HEK293 (cell line): ENCODE data around the gene PRSS22.

Experiments used
- GLIS1 ChIP-seq: fragments of 450-650 bp; formaldehyde crosslinking; IDR thresholded peaks from 2 replicates; pipeline ENCODE4 v1.5.1; 2016; ENCODE audit warnings: missing biosample characterization, missing genetic modification characterization
- KLF9 ChIP-seq: fragments of 450-650 bp; formaldehyde crosslinking; IDR thresholded peaks from 2 replicates; pipeline ENCODE4 v1.5.1; 2016; ENCODE audit warnings: missing biosample characterization, missing genetic modification characterization, low read depth
- ZEB2 ChIP-seq: fragments of 450-650 bp; formaldehyde crosslinking; IDR thresholded peaks from 2 replicates; pipeline ENCODE4 v1.5.1; 2016; ENCODE audit warnings: missing biosample characterization, missing genetic modification characterization
- ZNF10 ChIP-seq: fragments of 450-650 bp; formaldehyde crosslinking; IDR thresholded peaks from 2 replicates; pipeline ENCODE4 v1.5.1; 2017; ENCODE audit warnings: missing biosample characterization, missing genetic modification characterization
- ZNF2 ChIP-seq: fragments of 450-650 bp; formaldehyde crosslinking; IDR thresholded peaks from 2 replicates; pipeline ENCODE4 v1.5.1; 2016; ENCODE audit warnings: missing biosample characterization, missing genetic modification characterization
- ZNF221 ChIP-seq: fragments of 450-650 bp; formaldehyde crosslinking; IDR thresholded peaks from 2 replicates; pipeline ENCODE4 v1.5.1; 2017; ENCODE audit warnings: missing biosample characterization, missing genetic modification characterization, borderline replicate concordance
- ZNF311 ChIP-seq: fragments of 450-650 bp; formaldehyde crosslinking; IDR thresholded peaks from 2 replicates; pipeline ENCODE4 v1.5.1; 2017; ENCODE audit warnings: missing biosample characterization, missing genetic modification characterization, borderline replicate concordance
- ZNF324 ChIP-seq: fragments of 450-650 bp; formaldehyde crosslinking; IDR thresholded peaks from 2 replicates; pipeline ENCODE4 v1.5.1; 2016; ENCODE audit warnings: missing biosample characterization, missing genetic modification characterization
- ZNF596 ChIP-seq: fragments of 450-650 bp; IDR thresholded peaks from 2 replicates; pipeline ENCODE4 v1.5.0; 2018; ENCODE audit warnings: missing biosample characterization, mild to moderate bottlenecking, missing genetic modification characterization, moderate library complexity
- ZNF600 ChIP-seq: fragments of 450-650 bp; formaldehyde crosslinking; IDR thresholded peaks from 2 replicates; pipeline ENCODE4 v1.5.1; 2016; ENCODE audit warnings: missing biosample characterization, missing genetic modification characterization
- ZNF654 ChIP-seq: fragments of 450-650 bp; formaldehyde crosslinking; IDR thresholded peaks from 2 replicates; pipeline ENCODE4 v1.5.1; 2016; ENCODE audit warnings: low read depth, missing biosample characterization, missing genetic modification characterization
- ZNF692 ChIP-seq: fragments of 450-650 bp; formaldehyde crosslinking; IDR thresholded peaks from 2 replicates; pipeline ENCODE4 v1.5.1; 2016; ENCODE audit warnings: missing biosample characterization, missing genetic modification characterization
- ZNF843 ChIP-seq: fragments of 450-650 bp; formaldehyde crosslinking; IDR thresholded peaks from 2 replicates; pipeline ENCODE4 v1.5.1; 2016; ENCODE audit warnings: missing biosample characterization, missing genetic modification characterization
- TF ChIP-seq, protein P1 (sequence below): fragments of 450-650 bp; formaldehyde crosslinking; IDR thresholded peaks from 2 replicates; pipeline ENCODE4 v1.5.1; 2017; ENCODE audit warnings: missing biosample characterization, missing genetic modification characterization
- TF ChIP-seq, protein P2 (sequence below): fragments of 450-650 bp; formaldehyde crosslinking; IDR thresholded peaks from 2 replicates; pipeline ENCODE4 v1.5.1; 2016; ENCODE audit warnings: missing biosample characterization, missing genetic modification characterization
- TF ChIP-seq, protein P3 (sequence below): fragments of 450-650 bp; formaldehyde crosslinking; IDR thresholded peaks from 2 replicates; pipeline ENCODE4 v1.5.1; 2016; ENCODE audit warnings: missing biosample characterization, missing genetic modification characterization
- TF ChIP-seq, protein P4 (sequence below): fragments of 450-650 bp; formaldehyde crosslinking; IDR thresholded peaks from 2 replicates; pipeline ENCODE4 v1.5.1; 2016; ENCODE audit warnings: missing biosample characterization, missing genetic modification characterization

PRSS22 gene

GRCh38 chr16:2874912-2875362 lies 17.0 kb upstream of the PRSS22 start (continued):
- TF ChIP-seq, protein P1, sequence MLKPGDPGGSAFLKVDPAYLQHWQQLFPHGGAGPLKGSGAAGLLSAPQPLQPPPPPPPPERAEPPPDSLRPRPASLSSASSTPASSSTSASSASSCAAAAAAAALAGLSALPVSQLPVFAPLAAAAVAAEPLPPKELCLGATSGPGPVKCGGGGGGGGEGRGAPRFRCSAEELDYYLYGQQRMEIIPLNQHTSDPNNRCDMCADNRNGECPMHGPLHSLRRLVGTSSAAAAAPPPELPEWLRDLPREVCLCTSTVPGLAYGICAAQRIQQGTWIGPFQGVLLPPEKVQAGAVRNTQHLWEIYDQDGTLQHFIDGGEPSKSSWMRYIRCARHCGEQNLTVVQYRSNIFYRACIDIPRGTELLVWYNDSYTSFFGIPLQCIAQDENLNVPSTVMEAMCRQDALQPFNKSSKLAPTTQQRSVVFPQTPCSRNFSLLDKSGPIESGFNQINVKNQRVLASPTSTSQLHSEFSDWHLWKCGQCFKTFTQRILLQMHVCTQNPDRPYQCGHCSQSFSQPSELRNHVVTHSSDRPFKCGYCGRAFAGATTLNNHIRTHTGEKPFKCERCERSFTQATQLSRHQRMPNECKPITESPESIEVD (tag by site-specific recombination): no peak
- TF ChIP-seq ZNF2 (tag by site-specific recombination) (peak; percentile 59; the same call in 1 of the 2 replicates), ZNF654 (peak; percentile 59), ZNF843 (0 out of 2 replicates have a peak, but pooled peaks have one; percentile 28), ZNF596 (tag by site-specific recombination) (no peak), ZNF311 (tag by site-specific recombination) (no peak), ZNF324 (tag by site-specific recombination) (no peak), ZNF692 (tag by site-specific recombination) (0 out of 2 replicates have a peak, but pooled peaks have one; percentile 33), ZNF600 (tag by site-specific recombination) (peak; percentile 77), ZNF10 (tag by site-specific recombination) (peak; percentile 54; the same call in 1 of the 2 replicates), KLF9 (tag by site-specific recombination) (no peak), ZNF221 (tag by site-specific recombination) (no peak), GLIS1 (peak; percentile 25; the same call in 1 of the 2 replicates), ZEB2 (tag by site-specific recombination) (0 out of 2 replicates have a peak, but pooled peaks have one; percentile 39)
- TF ChIP-seq, protein P2, sequence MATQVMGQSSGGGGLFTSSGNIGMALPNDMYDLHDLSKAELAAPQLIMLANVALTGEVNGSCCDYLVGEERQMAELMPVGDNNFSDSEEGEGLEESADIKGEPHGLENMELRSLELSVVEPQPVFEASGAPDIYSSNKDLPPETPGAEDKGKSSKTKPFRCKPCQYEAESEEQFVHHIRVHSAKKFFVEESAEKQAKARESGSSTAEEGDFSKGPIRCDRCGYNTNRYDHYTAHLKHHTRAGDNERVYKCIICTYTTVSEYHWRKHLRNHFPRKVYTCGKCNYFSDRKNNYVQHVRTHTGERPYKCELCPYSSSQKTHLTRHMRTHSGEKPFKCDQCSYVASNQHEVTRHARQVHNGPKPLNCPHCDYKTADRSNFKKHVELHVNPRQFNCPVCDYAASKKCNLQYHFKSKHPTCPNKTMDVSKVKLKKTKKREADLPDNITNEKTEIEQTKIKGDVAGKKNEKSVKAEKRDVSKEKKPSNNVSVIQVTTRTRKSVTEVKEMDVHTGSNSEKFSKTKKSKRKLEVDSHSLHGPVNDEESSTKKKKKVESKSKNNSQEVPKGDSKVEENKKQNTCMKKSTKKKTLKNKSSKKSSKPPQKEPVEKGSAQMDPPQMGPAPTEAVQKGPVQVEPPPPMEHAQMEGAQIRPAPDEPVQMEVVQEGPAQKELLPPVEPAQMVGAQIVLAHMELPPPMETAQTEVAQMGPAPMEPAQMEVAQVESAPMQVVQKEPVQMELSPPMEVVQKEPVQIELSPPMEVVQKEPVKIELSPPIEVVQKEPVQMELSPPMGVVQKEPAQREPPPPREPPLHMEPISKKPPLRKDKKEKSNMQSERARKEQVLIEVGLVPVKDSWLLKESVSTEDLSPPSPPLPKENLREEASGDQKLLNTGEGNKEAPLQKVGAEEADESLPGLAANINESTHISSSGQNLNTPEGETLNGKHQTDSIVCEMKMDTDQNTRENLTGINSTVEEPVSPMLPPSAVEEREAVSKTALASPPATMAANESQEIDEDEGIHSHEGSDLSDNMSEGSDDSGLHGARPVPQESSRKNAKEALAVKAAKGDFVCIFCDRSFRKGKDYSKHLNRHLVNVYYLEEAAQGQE (tag by site-specific recombination): 0 out of 2 replicates have a peak, but pooled peaks have one; percentile 19
- TF ChIP-seq, protein P3, sequence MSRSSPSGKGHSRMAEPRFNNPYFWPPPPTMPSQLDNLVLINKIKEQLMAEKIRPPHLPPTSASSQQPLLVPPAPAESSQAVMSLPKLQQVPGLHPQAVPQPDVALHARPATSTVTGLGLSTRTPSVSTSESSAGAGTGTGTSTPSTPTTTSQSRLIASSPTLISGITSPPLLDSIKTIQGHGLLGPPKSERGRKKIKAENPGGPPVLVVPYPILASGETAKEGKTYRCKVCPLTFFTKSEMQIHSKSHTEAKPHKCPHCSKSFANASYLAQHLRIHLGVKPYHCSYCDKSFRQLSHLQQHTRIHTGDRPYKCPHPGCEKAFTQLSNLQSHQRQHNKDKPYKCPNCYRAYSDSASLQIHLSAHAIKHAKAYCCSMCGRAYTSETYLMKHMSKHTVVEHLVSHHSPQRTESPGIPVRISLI (tag by site-specific recombination): 0 out of 2 replicates have a peak, but pooled peaks have one; percentile 79
- TF ChIP-seq, protein P4, sequence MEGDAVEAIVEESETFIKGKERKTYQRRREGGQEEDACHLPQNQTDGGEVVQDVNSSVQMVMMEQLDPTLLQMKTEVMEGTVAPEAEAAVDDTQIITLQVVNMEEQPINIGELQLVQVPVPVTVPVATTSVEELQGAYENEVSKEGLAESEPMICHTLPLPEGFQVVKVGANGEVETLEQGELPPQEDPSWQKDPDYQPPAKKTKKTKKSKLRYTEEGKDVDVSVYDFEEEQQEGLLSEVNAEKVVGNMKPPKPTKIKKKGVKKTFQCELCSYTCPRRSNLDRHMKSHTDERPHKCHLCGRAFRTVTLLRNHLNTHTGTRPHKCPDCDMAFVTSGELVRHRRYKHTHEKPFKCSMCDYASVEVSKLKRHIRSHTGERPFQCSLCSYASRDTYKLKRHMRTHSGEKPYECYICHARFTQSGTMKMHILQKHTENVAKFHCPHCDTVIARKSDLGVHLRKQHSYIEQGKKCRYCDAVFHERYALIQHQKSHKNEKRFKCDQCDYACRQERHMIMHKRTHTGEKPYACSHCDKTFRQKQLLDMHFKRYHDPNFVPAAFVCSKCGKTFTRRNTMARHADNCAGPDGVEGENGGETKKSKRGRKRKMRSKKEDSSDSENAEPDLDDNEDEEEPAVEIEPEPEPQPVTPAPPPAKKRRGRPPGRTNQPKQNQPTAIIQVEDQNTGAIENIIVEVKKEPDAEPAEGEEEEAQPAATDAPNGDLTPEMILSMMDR: peak; percentile 95
- TF ChIP-seq, all 188 proteins: peak for 19
